ENCODE measurements around the gene PCK2. TPM values are rescaled to one million over a fixed set of nuclear protein-coding genes. Genes with fewer than 3 reads are reported as not detected.

PCK2 gene
- total RNA-seq, 2 donors from 2014 or later, result 133 to 173 TPM

DNA sequence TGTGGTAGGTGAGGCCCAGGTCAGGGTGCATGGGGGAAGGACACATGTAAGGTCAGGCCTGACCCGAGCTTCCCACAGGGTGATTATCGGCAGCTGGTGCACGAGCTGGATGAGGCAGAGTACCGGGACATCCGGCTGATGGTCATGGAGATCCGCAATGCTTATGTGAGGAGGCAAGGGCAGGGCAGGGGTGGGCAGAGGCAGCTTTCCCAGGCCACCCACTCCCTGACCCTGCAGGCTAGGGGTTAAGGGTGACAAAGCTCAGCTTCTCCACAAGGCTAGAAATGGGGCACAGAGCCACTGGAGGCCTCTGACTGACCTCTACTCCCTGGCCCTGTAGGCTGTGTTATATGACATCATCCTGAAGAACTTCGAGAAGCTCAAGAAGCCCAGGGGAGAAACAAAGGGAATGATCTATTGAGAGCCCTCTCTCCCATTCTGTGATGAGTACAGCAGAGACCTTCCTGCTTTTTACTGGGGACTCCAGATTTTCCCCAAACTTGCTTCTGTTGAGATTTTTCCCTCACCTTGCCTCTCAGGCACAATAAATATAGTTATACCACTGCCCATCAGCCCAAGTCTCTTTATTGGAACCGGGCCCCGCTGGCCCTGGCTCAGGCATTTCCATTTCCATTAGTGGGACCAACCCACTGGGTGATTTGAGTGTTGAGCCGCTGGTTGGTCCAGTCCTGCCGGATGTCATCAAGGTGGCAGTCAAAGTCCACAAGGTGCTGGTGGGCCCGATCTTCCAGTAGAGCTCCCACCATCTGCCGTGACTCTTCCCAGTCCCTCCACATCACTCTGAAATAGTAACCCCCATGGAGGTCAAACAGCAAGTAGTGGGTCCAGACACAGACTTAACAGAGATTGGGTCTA is 44.5 kb downstream of the PCK2 start:
- Histone ChIP-seq H3K4me3 (no peak overlapping the region), H3K9ac (ENCODE audit: low read depth in 2 of 2, low read length in 2 of 2) (no peak overlapping the region), H3K36me3 (peaks cover 13% of the 10 kb centered on the region), H3K27me3 (no peaks in the 10 kb centered on the region), H3K9me3 (no peaks in the 10 kb centered on the region), H3K4me1 (peaks cover 25% of the 10 kb centered on the region), H3K27ac (no peak overlapping the region)
- intact Hi-C loops (cut with DNase I), result no loop called here
- no peak for DNase-seq
- TF ChIP-seq, protein P1, sequence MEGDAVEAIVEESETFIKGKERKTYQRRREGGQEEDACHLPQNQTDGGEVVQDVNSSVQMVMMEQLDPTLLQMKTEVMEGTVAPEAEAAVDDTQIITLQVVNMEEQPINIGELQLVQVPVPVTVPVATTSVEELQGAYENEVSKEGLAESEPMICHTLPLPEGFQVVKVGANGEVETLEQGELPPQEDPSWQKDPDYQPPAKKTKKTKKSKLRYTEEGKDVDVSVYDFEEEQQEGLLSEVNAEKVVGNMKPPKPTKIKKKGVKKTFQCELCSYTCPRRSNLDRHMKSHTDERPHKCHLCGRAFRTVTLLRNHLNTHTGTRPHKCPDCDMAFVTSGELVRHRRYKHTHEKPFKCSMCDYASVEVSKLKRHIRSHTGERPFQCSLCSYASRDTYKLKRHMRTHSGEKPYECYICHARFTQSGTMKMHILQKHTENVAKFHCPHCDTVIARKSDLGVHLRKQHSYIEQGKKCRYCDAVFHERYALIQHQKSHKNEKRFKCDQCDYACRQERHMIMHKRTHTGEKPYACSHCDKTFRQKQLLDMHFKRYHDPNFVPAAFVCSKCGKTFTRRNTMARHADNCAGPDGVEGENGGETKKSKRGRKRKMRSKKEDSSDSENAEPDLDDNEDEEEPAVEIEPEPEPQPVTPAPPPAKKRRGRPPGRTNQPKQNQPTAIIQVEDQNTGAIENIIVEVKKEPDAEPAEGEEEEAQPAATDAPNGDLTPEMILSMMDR (IDR thresholded peaks at IDR 0.05), result no peak

DNA sequence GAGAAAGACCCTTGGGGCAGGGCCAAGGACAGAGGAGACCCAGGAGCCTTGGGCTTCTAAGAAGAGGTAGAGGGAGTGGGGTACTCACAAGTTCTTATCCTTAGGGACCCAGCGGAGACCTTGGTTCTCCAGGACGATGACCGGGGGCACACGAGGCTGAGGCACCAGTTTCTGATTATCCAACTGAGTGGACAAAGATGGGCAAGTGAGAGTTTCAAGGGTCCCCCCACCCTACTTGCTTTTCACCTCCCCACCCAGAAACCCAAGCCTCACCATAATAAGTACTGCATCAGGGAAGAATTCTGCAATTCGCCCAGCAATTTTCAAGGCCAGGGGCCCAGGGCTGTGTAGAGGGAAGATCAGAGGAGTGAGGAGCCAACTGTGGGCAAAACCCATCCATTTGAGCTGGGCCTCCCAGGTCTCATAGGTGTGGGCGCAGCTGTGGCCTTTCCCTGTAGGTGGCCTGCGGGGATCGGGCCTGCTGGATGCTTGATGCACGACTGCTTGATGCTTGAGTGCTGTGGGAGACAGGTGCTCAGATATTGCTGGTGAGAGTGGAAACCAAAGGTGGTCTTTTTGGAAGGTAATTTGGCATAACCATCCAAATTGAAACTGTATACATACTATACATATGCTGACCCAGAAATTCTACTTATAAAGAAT is 45.3 kb downstream of the PCK2 start:
- no peak for DNase-seq
- TF ChIP-seq, protein P1 (IDR thresholded peaks at IDR 0.05), result no peak
- peaks cover 25% of the 10 kb centered on the region for H3K4me1 ChIP-seq
- peak overlapping the region; percentile 94 for H3K27ac ChIP-seq
- H3K4me3 ChIP-seq, result no peak overlapping the region
- peaks cover 13% of the 10 kb centered on the region for H3K36me3 ChIP-seq
- peak overlapping the region; percentile 13 to 14 for H3K9ac ChIP-seq (ENCODE audit: low read depth in 2 of 2, low read length in 2 of 2)
- no peaks in the 10 kb centered on the region for H3K27me3 ChIP-seq
- intact Hi-C loops (cut with DNase I), result no loop called here
- no peaks in the 10 kb centered on the region for H3K9me3 ChIP-seq

GRCh38 chr14:24141097-24141880 is 47.2 kb downstream of the PCK2 start, which contains the start of gene EMC9:
Gene EMC9 (minus strand): TSS chr14:24141591. CDS start chr14:24141304, 287 bp downstream.
- Histone ChIP-seq H3K4me3 (peak within 1 kb of the TSS; percentile 63), H3K9ac (ENCODE audit: low read depth in 2 of 2, low read length in 2 of 2) (peak within 1 kb of the TSS; percentile 79 to 92), H3K27me3 (no peaks in the 10 kb centered on the region), H3K9me3 (no peaks in the 10 kb centered on the region), H3K4me1 (peaks cover 30% of the 10 kb centered on the region), H3K36me3 (peaks cover 13% of the 10 kb centered on the region), H3K27ac (peak within 1 kb of the TSS; percentile 94)
- TF ChIP-seq, protein P1 (IDR thresholded peaks at IDR 0.05), result peak; percentile 48
- intact Hi-C loops (cut with DNase I), result loop anchor here (2.0 kb wide), 1 partner anchor 26 kb away; the partner anchor contains the start of genes DCAF11 and NRL
- DNase-seq, result peak; percentile 100

DNA sequence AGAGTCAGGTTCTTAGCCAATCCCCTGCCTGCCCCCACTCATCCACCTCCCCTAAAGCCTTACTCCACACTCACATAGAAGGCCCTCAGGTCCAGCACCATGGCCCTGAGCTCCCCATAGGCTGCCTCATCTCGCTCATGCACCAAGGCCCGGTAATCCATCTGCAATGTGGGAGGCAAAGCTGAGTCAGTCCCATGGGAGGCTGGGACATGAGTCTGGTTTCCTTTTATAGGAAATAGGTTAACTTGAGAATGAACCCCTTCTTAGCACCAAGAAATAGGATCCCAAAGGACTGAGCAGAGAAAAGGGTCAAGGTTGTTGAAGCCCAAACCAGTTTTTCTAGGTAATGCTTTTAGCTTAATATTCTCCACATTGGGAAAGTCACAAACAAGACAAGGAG is 49.4 kb downstream of the PCK2 start:
- Histone ChIP-seq H3K36me3 (peaks cover 6% of the 10 kb centered on the region), H3K4me1 (peaks cover 24% of the 10 kb centered on the region), H3K27me3 (no peaks in the 10 kb centered on the region), H3K9ac (ENCODE audit: low read depth in 2 of 2, low read length in 2 of 2) (no peak overlapping the region), H3K27ac (no peak overlapping the region), H3K4me3 (no peak overlapping the region), H3K9me3 (no peaks in the 10 kb centered on the region)
- no peak for DNase-seq
- TF ChIP-seq, protein P1 (IDR thresholded peaks at IDR 0.05), result no peak
- intact Hi-C loops (cut with DNase I), result no loop called here

DNA sequence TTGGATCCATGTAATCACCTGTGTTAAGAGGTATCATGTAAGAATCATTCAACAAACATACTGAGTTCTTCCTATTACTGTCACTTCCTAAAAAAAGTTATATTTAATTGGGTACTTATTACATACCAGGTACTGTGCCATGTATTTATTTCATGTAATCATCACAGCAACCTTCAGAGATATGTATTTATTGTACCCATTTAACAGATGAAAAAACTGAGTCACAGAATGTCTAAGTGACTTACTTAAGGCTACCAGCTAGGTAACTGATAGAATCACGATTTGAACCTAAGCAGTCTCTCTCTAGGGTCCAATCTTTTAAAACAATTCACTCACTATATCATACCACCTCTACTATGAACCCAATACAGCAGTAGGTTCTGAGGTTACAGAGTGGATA is 50.3 kb downstream of the PCK2 start:
- Histone ChIP-seq H3K27ac (no peak overlapping the region), H3K9ac (ENCODE audit: low read depth in 2 of 2, low read length in 2 of 2) (no peak overlapping the region)
- intact Hi-C loops (cut with DNase I), result no loop called here

More for the DNA sequence above, 50.3 kb downstream of the PCK2 start:
- H3K9me3 ChIP-seq, result no peaks in the 10 kb centered on the region
- TF ChIP-seq, protein P1 (IDR thresholded peaks at IDR 0.05), result no peak
- no peak for DNase-seq
- peaks cover 26% of the 10 kb centered on the region for H3K4me1 ChIP-seq
- H3K27me3 ChIP-seq, result no peaks in the 10 kb centered on the region
- H3K36me3 ChIP-seq, result peaks cover 3% of the 10 kb centered on the region
- no peak overlapping the region for H3K4me3 ChIP-seq
